GM12874 (cell line): ENCODE data around the gene PHF2.

ENCODE experiments used
- TF ChIP-seq, protein P1 (sequence below): IDR thresholded peaks from 2 replicates; pipeline ENCODE4 v1.5.1; 2011; ENCODE audit warnings: low read depth, mild to moderate bottlenecking, control low read depth, low read length, moderate library complexity; ENCODE audit not compliant: insufficient read depth

The PHF2 gene

DNA sequence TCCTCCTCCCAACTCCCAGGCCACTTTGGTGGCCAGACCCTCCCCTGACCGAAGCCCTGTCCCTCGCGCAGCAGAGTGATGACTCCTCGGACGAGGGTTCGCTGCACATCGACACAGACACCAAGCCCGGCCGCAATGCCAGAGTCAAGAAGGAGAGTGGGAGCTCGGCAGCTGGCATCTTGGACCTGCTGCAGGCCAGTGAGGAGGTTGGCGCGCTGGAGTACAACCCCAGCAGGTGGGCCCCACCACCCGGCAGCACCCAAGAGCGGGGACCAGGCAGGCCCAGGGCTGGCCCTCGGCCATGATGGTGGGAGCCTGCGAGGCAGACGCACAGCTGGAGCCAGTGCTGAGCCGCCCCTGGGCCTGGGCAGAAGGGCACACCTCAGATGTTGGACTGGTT lies 90.6 kb downstream of the PHF2 start:
- TF ChIP-seq, protein P1, sequence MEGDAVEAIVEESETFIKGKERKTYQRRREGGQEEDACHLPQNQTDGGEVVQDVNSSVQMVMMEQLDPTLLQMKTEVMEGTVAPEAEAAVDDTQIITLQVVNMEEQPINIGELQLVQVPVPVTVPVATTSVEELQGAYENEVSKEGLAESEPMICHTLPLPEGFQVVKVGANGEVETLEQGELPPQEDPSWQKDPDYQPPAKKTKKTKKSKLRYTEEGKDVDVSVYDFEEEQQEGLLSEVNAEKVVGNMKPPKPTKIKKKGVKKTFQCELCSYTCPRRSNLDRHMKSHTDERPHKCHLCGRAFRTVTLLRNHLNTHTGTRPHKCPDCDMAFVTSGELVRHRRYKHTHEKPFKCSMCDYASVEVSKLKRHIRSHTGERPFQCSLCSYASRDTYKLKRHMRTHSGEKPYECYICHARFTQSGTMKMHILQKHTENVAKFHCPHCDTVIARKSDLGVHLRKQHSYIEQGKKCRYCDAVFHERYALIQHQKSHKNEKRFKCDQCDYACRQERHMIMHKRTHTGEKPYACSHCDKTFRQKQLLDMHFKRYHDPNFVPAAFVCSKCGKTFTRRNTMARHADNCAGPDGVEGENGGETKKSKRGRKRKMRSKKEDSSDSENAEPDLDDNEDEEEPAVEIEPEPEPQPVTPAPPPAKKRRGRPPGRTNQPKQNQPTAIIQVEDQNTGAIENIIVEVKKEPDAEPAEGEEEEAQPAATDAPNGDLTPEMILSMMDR: no peak

DNA sequence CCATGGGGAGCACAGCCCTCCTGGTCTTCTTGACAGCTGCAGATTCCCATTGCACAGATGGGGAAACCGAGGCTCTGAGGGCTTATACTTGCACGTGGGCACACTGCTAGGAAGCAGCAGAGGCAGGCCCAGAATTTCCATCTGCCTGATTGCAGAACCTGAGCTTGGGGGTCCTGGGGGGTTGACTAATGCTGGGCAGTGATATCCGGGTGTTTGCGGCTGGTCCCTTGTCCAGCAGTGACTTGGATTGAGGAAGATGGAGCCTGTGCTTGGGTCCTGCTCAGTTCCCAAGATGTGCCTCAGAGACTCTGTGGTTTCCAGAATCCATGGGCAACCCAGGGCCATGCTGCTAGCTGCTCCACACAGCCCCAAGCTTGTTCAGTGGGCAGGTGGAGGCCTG lies 91.2 kb downstream of the PHF2 start:
- TF ChIP-seq, protein P1: no peak

GRCh38 chr9:93668261-93668871 lies 92.0 kb downstream of the PHF2 start:
- TF ChIP-seq, protein P1: no peak

DNA sequence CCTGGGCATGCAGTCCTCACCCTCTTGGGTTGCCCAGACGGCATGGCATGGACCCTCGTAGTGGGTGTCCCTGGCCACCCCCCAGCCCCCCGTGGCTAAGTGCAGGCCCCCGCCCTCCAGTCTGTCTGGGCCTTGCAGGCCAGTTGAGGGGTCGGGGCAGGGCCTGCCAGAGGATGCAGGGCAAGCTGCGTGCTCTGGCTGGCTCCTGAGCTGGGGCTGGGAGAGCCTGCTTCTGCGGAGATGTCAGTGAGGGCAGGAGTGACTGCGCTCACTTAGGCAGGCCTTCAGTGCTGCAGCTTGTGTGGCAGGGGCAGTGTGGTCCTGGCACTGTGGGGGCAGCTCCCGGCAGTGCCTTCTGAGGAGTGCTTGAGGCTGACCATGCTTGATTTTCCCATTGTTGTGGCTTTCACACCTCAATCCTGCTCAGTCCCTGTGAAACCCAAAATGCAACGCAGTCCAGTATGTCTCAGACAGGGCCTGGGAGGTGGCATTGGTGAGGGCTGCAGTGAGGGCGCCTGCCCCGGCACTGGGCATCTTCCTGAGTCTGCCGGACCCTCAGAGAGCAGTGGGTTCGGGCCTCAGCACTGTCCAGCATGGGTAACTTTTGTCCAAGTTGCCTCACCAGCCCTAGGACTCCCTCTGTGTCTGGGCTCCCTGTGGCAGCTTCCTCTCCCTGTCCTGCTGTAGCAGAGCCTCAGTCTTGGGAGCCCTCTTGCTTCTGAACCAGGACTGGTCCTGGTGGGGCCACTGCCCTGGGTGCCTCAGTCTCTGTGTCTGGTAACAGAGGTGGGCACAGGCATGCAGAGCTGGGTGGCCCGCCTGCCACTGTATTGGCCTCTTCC lies 93.0 kb downstream of the PHF2 start:
- TF ChIP-seq, protein P1: no peak

- TF ChIP-seq, protein P1: no peak
Measured at GRCh38 chr9:93669958-93670207, 93.5 kb downstream of the PHF2 start.

GRCh38 chr9:93670208-93671019 lies 94.0 kb downstream of the PHF2 start:
- TF ChIP-seq, protein P1: no peak

DNA sequence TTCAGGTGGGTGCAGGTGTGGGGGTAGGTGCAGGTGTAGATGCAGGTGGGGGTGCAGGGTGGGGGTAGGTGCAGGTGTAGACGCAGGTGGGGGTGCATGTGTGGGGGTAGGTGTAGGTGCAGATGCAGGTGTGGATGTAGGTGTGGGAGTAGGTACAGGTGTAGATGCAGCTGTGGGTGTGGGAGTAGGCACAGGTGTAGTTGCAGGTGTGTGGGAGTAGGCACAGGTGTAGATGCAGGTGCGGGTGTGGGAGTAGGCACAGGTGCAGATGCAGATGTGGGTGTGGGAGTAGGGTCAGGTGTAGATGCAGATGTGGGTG lies 94.6 kb downstream of the PHF2 start:
- TF ChIP-seq, protein P1: no peak
